ENCODE results near the gene FGD6. TPM values are rescaled to one million over a fixed set of nuclear protein-coding genes. Genes with fewer than 3 reads are reported as not detected.
"Not testable (repeated sequence)": the region's sequence is repeated elsewhere in the genome, so short reads cannot be mapped to it uniquely, and the experiment has no call there.

FGD6 gene
- total RNA-seq, 1 donor from 2014 or later: 13.2 TPM

- Histone ChIP-seq H3K36me3 (ENCODE audit: control insufficient read depth, insufficient read depth, low read length) (no peaks in the 10 kb centered on the region), H3K4me3 (ENCODE audit: low read depth, low read length) (no peak overlapping the region), H3K27me3 (ENCODE audit: control insufficient read depth, insufficient read depth, low read length) (no peaks in the 10 kb centered on the region)
- no peak for TF ChIP-seq CTCF (IDR thresholded peaks at IDR 0.05; ENCODE audit: insufficient read depth, low read length, severe bottlenecking)
- FAIRE-seq: no peak
- no peak for DNase-seq (ENCODE audit: low read depth)
These were observed 14.4 kb downstream of the FGD6 start for GRCh38 chr12:95202691-95203486.

GRCh38 chr12:95201056-95201670 is 16.1 kb downstream of the FGD6 start:
- DNase-seq (ENCODE audit: low read depth) (peak; percentile 90), FAIRE-seq (no peak)
- H3K27me3 ChIP-seq (ENCODE audit: control insufficient read depth, insufficient read depth, low read length): no peaks in the 10 kb centered on the region
- no peak overlapping the region for H3K4me3 ChIP-seq (ENCODE audit: low read depth, low read length)
- H3K36me3 ChIP-seq (ENCODE audit: control insufficient read depth, insufficient read depth, low read length): no peaks in the 10 kb centered on the region
- TF ChIP-seq CTCF (IDR thresholded peaks at IDR 0.05; ENCODE audit: insufficient read depth, low read length, severe bottlenecking): no peak

DNA sequence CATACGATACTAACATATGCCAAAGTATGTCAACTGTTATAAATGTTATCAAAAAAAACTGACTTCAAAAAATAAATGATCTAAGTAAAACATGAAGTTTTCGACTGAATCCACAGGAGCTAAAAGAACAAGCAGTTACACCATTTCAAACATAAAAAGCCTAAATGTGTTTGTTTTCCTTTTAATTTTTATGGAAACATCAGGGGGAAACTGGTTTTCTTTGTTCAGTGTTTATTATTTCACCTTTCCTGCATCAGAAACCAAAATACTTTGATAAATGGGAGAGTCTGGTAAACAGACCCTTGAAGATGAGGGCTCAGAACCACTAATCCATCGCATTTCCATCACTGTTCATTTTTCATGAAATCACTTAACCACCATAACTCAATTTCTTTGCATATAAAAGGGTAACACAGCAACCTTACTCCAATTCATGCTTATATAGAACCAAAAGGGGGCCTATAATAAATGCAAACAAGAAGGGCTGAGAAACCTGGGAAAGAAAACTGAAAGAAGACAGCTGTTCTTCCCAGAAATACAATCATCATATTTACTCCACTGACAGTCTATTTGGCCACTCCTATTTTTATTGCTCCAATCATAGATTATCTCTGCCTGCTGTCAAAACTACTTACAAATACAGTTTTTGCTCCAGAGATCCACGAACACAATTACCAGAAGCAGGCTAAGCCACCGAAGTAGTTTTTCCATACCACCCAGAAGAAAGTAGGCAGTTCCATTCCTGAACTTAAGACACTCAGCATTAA is 17.0 kb downstream of the FGD6 start:
- Histone ChIP-seq H3K4me3 (ENCODE audit: low read depth, low read length) (no peak overlapping the region), H3K27me3 (ENCODE audit: control insufficient read depth, insufficient read depth, low read length) (no peaks in the 10 kb centered on the region), H3K36me3 (ENCODE audit: control insufficient read depth, insufficient read depth, low read length) (no peaks in the 10 kb centered on the region)
- TF ChIP-seq CTCF (IDR thresholded peaks at IDR 0.05; ENCODE audit: insufficient read depth, low read length, severe bottlenecking): no peak
- FAIRE-seq: no peak
- peak; percentile 60 for DNase-seq (ENCODE audit: low read depth)

DNA sequence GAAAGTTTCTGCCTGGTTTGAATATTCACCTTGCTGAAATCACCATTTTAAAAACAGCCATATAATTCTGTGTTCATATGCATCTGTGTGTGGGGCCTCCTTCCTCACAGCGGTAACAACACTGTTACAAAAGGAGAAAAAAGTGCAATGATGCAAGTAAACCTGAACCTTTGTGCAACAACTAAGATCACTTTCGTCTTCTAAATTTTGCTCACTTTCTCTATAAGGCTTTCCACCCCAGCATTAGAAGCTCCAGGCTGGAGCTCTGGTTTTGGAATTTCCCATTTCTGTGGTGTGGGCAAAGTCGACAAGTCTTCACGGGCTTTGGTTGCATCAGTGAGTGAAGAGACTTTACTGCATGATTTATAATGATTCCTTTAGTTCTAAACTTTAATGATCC is 18.4 kb downstream of the FGD6 start:
- H3K36me3 ChIP-seq (ENCODE audit: control insufficient read depth, insufficient read depth, low read length): no peaks in the 10 kb centered on the region
- no peak for TF ChIP-seq CTCF (IDR thresholded peaks at IDR 0.05; ENCODE audit: insufficient read depth, low read length, severe bottlenecking)
- H3K4me3 ChIP-seq (ENCODE audit: low read depth, low read length): no peak overlapping the region
- FAIRE-seq (no peak), DNase-seq (ENCODE audit: low read depth) (peak; percentile 65)
- no peaks in the 10 kb centered on the region for H3K27me3 ChIP-seq (ENCODE audit: control insufficient read depth, insufficient read depth, low read length)

GRCh38 chr12:95197636-95198035 is 19.6 kb downstream of the FGD6 start:
- Histone ChIP-seq H3K4me3 (ENCODE audit: low read depth, low read length) (no peak overlapping the region), H3K36me3 (ENCODE audit: control insufficient read depth, insufficient read depth, low read length) (no peaks in the 10 kb centered on the region), H3K27me3 (ENCODE audit: control insufficient read depth, insufficient read depth, low read length) (no peaks in the 10 kb centered on the region)
- FAIRE-seq: no peak
- no peak for TF ChIP-seq CTCF (IDR thresholded peaks at IDR 0.05; ENCODE audit: insufficient read depth, low read length, severe bottlenecking)
- no peak for DNase-seq (ENCODE audit: low read depth)

DNA sequence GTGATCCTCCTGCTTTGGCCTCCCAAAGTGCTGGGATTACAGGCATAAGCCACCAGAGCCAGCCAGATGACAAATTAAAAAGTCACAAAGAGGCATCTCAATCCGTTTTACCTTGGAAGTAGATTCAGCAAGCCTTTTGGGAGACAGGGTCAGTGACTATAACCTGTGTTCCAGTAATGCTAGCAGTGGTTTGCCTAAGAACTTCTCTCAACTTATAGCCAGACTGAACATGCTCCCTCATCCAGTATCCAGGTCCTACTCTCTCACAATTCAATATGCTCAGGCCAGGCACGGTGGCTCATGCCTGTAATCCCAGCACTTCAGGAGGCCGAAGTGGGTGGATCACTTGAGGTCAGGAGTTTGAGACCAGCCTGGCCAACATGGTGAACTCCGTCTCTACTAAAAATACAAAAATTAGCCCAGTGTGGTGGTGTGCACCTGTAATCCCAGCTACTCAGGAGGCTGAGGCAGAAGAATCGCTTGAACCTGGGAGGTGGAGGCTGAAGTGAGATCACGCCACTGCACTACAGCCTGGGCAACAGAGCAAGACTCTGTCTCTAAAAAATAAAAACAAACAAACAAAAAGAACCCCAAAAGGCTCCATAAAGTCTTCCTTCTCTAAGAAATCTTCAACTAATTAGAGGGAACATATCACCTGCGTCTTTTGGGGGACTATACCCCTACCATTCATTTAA is 20.2 kb downstream of the FGD6 start:
- H3K27me3 ChIP-seq (ENCODE audit: control insufficient read depth, insufficient read depth, low read length); DNase-seq (ENCODE audit: low read depth); H3K4me3 ChIP-seq (ENCODE audit: low read depth, low read length); H3K36me3 ChIP-seq (ENCODE audit: control insufficient read depth, insufficient read depth, low read length); FAIRE-seq: not testable (repeated sequence)
